ENCODE results near the gene KAZALD1.

GRCh38 chr10:101111547-101111946 is 49.8 kb downstream of the KAZALD1 start:
- TF ChIP-seq CTCF (IDR thresholded peaks at IDR 0.05; ENCODE audit: insufficient read depth, low read depth, low read length) (no peak), EZH2 (IDR thresholded peaks at IDR 0.05; ENCODE audit: insufficient read depth, low read length) (no peak)

Measured in astrocyte (in vitro differentiated cells and primary cell).